ENCODE data around the gene ZSWIM4. TPM values are rescaled to one million over a fixed set of nuclear protein-coding genes. Genes with fewer than 3 reads are reported as not detected.
"Not testable (repeated sequence)": the region's sequence is repeated elsewhere in the genome, so short reads cannot be mapped to it uniquely, and the experiment has no call there.

ZSWIM4 gene
- total RNA-seq, 1 donor from 2014 or later, result 2.1 TPM

GRCh38 chr19:13842291-13843103, 47.3 kb downstream of the ZSWIM4 start:
- peak; percentile 36 for ATAC-seq
- DNase-seq (ENCODE audit: missing footprints), result peak; percentile 94
- intact Hi-C loops (cut with DNase I), result loop anchor here (10.0 kb wide), 1 partner anchor 688 kb away; the partner anchor contains the start of genes IER2 and STX10

GRCh38 chr19:13843104-13843921, 48.1 kb downstream of the ZSWIM4 start:
- DNase-seq (ENCODE audit: missing footprints) (peak; percentile 62), ATAC-seq (no peak)
- intact Hi-C loops (cut with DNase I), result loop anchor here (10.0 kb wide), 1 partner anchor 689 kb away; the partner anchor contains the start of genes IER2 and STX10

- intact Hi-C loops (cut with DNase I), result loop anchor here (10.0 kb wide), 1 partner anchor 689 kb away; the partner anchor contains the start of genes IER2 and STX10
Observed at GRCh38 chr19:13844130-13844631, 48.9 kb downstream of the ZSWIM4 start.

GRCh38 chr19:13846557-13847406, 51.5 kb downstream of the ZSWIM4 start:
- ATAC-seq (peak; percentile 55), DNase-seq (ENCODE audit: missing footprints) (peak; percentile 97)
- intact Hi-C loops (cut with DNase I), result loop anchor here (10.0 kb wide), 1 partner anchor 692 kb away; the partner anchor contains the start of genes IER2 and STX10

More at GRCh38 chr19:13844130-13844631, 48.9 kb downstream of the ZSWIM4 start:
- ATAC-seq, result no peak
- peak; percentile 30 for DNase-seq (ENCODE audit: missing footprints)

GRCh38 chr19:13847407-13848339, 52.4 kb downstream of the ZSWIM4 start:
- intact Hi-C loops (cut with DNase I), result loop anchor here (10.0 kb wide), 1 partner anchor 693 kb away; the partner anchor contains the start of genes IER2 and STX10
- DNase-seq (ENCODE audit: missing footprints) (peak; percentile 97), ATAC-seq (peak; percentile 82)

- DNase-seq (ENCODE audit: missing footprints) (no peak), ATAC-seq (no peak)
- intact Hi-C loops (cut with DNase I), result loop anchor here (10.0 kb wide), 1 partner anchor 694 kb away; the partner anchor contains the start of genes IER2 and STX10
Observed at GRCh38 chr19:13848340-13848677, 53.1 kb downstream of the ZSWIM4 start.

- intact Hi-C loops (cut with DNase I), result loop anchor here (10.0 kb wide), 1 partner anchor 694 kb away; the partner anchor contains the start of genes IER2 and STX10
- ATAC-seq (no peak), DNase-seq (ENCODE audit: missing footprints) (peak; percentile 43)
Observed at GRCh38 chr19:13848798-13849676, 53.8 kb downstream of the ZSWIM4 start.

GRCh38 chr19:13849991-13850909, 55.0 kb downstream of the ZSWIM4 start:
- DNase-seq (ENCODE audit: missing footprints) (peak; percentile 94), ATAC-seq (peak; percentile 18)
- intact Hi-C loops (cut with DNase I), result loop anchor here (10.0 kb wide), 1 partner anchor 695 kb away; the partner anchor contains the start of genes IER2 and STX10

- peak; percentile 27 for ATAC-seq
- peak; percentile 87 for DNase-seq (ENCODE audit: missing footprints)
- intact Hi-C loops (cut with DNase I), result no loop called here
Observed at GRCh38 chr19:13850910-13851733, 55.9 kb downstream of the ZSWIM4 start.

- DNase-seq (ENCODE audit: missing footprints); intact Hi-C loops (cut with DNase I); ATAC-seq: not testable (repeated sequence)
Observed at GRCh38 chr19:13851734-13852114, 56.5 kb downstream of the ZSWIM4 start.

GRCh38 chr19:13852171-13852707, 57.0 kb downstream of the ZSWIM4 start:
- intact Hi-C loops (cut with DNase I); ATAC-seq; DNase-seq (ENCODE audit: missing footprints): not testable (repeated sequence)

- no peak for DNase-seq (ENCODE audit: missing footprints)
- ATAC-seq, result no peak
Observed at GRCh38 chr19:13856497-13856896, 61.3 kb downstream of the ZSWIM4 start.

GRCh38 chr19:13859361-13859880, 64.2 kb downstream of the ZSWIM4 start:
- intact Hi-C loops (cut with DNase I), result no loop called here
- ATAC-seq (no peak), DNase-seq (ENCODE audit: missing footprints) (no peak)

More at GRCh38 chr19:13856497-13856896, 61.3 kb downstream of the ZSWIM4 start:
- intact Hi-C loops (cut with DNase I), result no loop called here

Measured in Right ventricle myocardium inferior (tissue), 1 donor.